HPDE6-E6E7 (cell line): ENCODE data around the gene EPB41L4A.
"Not testable (repeated sequence)": the region's sequence is repeated elsewhere in the genome, so short reads cannot be mapped to it uniquely, and the experiment has no call there.

Experiments
- DNase-seq: peaks from one replicate; pipeline ENCODE4 v3.0.0; 2011; ENCODE audit warnings: missing footprints; ENCODE audit errors: extremely low spot score

EPB41L4A gene

DNA sequence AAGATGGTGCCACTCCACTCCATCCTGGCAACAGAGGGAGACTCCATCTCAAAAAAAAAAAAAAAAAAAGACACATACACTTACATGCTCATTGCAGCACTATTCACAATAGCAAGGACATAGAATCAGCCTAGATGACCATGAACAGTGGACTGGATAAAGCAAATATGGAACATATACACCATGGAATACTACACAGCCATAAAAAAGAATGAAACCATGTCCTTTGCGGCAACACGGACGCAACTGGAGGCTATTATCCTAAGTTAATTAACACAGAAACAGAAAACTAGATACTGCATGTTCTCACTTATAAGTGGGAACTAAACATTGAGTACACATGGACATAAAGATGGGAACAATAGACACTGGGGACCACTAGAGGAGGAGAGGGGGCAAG lies 210.9 kb downstream of the EPB41L4A start:
- DNase-seq = not testable (repeated sequence)

DNA sequence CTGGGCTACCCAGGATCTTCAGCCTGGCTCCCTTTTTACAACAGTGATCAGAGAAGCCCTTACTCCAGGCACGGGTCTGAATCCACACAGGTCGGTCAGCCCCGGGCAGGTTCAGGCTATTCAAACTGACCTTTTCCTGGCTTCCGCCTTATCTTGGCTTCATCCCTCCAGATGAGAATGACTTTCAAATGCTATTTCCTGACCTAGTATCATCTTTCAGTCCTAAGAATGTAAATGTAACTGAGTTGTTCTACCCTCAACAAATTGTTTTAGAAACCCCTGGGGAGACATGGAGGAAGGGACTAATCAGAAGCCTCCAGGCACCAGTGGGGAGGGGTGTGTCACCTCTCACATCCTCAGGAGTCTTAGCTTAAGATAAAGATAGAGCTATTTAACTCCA lies 213.2 kb downstream of the EPB41L4A start:
- no peak for DNase-seq

DNA sequence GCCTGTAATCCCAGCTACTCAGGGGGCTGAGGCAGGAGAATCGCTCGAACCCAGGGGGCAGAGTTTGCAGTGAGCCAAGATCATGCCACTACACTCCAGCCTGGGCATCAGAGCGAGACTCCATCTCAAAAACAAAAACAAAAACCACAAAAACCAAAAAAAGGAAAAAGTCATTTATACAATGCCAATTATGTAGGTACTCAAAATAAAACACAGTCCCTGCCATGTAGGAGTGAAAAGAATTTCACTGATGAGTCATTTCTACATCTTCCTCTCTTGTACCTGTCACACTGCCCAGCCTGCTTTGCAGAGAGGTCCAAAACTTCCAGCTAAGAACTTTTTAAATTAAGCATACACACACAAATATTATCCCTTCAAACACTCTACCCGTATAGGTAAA lies 215.8 kb downstream of the EPB41L4A start:
- DNase-seq = no peak

DNA sequence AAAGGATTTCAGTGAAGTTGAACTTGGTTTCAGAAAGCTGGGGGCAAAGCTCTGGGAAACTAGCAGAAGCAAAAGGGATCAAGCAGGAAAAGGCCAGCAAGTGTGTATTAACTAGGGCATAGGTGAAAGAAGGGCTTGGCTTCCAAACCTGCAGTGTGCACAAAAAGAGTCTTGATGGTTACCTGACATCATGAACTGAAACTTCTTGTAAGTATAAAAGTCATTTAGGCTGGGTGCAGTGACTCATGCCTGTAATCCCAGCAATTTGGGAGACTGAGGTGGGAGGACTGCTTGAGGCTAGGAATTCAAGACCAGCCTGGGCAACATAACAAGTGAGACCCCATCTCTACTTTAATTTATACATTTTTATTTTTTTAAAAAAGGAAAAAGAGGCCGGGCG lies 216.4 kb downstream of the EPB41L4A start:
- no peak for DNase-seq

DNA sequence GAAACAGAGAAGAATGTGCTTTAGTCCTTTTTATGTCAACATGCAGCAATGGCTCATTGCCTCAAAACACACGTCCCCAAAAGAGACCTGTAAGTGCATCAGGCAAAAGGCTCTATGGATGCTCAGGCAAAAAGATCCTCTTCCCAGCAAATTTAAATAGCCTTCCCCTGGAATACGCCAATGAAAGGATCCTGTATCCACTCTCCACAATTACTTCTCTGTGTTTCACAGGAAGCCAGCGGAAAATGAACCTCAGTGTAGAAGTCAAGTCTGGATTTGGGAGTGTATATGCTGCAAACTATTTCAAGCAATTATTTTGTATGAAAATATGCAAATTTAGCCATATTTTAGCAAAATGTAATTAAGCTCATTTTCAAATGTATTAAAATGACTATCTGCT lies 217.9 kb downstream of the EPB41L4A start:
- no peak for DNase-seq

DNA sequence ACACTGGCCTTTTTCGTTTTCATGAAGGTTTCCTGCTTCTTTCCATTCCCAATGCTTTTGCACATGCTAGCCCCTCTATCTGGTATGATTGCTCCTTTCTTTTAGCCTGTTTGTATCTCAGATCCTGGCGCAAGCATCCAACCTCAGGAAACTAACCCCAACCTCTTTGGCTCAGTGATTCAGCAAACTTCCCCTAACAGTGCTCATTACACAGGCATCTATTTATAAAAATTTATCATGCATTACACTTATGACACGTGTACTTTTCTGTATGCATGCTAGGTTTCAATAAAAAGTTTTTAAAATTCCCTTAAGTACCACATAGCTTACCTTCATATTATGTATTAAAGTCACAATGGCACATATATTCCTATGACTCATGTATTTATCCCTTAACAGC lies 218.9 kb downstream of the EPB41L4A start:
- no peak for DNase-seq

DNA sequence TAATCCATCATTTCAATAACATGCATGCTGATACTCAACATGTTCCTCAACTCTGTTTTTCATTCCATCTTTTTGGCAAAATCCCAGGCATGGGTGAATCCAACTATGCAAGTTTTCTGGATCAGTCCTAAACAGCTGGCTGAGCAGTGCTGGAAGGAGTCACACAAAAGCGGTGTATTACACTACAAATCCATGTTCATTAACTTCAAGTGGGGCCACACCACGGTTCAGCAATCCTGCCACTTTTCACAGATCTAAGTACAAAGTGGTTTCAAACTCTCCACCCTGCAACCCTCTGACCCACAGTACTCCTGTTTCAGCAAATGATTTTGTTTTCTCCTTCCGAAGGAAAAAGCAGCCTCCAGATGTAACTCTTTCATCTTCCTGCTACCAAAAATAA lies 222.5 kb downstream of the EPB41L4A start:
- no peak for DNase-seq

DNA sequence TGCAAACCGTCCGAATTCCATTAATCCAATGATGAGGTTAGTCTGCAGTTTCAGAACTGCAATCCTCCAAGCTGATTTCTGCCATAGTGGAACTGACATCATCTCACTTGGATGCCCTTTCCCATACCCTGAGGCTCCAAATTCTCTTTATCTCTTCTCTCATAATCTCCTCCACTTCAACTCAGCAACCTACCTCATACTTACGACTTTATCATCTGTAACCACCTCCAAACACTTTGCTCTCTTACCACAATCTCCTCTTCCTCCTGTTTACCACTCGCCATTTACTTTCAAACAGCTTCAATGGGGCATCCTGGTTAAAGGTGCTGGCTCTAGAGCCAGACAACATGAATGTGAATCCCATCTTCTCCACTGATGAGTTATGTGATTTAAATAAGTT lies 223.2 kb downstream of the EPB41L4A start:
- DNase-seq = no peak

DNA sequence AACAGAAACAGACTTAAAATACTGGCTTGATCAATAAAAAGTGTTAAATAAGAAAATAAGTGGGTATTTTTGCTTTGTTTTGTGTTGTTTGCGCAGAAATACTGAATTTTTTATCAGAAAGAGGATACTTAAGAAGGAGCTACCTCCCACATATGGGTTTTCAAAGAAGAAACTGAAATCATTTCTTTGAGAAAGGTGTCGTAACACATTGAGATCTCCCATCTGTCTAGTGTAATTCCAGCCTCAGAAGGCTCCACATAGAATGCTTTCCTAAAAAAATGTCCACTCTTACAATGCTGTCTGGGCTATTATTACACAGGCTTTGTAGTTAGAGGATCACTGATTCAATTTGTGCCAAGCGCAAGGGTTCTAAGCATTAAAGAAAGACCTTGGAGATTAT lies 226.2 kb downstream of the EPB41L4A start:
- DNase-seq = no peak

DNA sequence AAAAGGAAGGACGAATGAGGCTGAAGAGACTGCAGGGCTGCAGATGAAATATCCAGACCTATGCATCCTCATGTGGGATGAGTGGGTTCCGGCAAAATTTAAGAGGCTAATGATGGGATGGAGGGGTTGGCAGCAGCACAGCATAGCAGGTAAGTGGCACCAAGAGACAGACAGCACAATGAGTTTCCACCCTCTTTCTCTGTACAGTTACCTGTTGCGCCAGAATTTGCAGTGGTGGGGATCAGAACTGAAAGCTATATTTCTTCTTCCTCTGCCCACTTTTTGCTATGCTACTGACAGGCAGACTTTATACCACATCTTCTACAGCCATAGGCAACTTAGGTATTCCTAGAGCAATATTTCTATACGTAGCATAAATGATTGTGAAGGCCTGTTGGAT lies 227.0 kb downstream of the EPB41L4A start:
- DNase-seq = no peak

DNA sequence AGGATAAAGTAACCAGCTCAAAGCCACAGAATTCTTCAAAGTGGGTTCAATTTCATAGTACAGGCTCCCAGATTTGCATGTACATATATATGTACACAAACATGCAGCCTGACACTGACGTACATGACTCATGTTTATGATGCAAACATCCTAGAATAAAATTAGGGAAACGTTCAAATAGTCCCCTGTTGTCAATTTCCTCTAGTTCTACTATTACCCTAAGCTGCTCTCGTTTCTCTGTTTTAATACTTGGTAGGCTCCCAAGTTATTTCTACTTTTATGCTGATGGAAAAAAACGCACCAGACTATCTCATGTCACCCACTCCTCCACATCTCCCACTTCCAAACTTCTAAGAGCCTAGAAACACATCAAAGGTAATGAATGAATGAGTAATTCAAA lies 229.7 kb downstream of the EPB41L4A start:
- DNase-seq = no peak

DNA sequence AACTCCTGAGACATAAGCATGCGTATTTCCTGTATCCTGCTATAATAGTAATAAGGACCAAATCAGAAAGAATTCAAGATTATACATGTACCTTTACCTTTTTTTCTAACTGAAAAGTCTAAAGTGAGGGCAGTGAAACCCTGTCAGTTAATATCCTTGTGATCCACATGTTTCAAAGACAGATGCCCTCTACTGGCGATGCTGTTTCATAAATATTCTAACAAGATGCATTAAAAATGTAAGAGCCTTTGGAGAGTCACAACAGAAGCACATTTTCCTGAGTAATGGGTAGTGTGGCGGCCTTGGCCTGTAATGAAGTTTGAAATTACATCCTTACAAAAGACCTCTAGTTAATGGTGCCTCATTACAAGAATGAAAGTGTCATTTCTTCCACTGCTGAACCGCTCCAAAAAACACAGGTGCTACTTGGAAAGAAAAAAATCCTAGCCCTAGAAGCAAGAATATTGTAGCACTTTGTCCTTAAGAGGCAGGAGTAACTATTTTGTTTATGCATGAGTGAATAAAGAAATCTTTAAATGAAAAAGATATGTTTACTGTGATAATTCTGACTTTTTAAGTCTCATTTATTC lies 232.6 kb downstream of the EPB41L4A start:
- DNase-seq = no peak

DNA sequence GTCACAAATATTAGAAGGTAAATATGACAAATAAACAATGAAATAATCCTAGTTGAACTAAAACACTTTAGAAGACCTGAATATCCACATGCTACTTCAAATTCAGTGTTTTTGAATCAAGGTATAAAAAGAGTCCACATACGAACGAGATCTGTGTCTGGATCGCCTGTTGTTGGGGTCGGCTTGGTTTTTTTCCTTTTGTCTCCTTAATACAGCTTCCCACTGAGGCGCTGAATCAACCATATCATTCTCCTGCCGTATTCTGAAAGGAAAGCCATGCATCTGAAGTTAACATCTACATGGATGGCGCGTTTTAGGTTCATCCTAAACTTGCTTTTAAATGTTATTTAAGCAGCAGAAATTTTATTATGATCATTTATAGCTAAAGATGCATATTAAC lies 235.2 kb downstream of the EPB41L4A start:
- no peak for DNase-seq

DNA sequence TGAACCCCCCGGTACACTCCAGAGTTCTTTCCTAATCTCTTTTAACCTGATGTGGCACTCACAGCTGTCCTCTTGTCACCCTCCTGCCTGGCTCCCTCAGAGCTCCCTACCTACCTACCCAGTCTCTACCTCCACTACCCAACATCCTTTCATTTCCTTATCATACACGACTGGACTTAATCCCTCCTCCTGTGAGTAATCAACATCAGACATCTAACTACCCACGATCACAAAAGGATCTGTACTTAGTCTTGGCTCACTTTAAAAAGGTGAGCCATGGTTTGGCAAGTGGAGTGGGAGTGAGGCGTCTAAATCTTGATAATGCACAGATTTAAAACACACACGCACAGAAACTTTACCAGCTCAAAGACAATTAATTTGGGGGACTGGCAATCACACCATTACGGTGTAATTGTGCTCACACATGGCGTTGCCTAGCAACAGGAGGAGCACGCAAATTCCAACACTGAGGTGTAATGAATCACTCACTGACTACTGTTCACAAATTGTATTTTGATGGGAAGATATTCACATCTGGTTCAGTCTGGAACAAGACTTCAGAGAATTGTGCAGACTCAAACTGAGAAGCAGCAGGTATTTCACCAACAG lies 235.9 kb downstream of the EPB41L4A start:
- peak; percentile 74 for DNase-seq

DNA sequence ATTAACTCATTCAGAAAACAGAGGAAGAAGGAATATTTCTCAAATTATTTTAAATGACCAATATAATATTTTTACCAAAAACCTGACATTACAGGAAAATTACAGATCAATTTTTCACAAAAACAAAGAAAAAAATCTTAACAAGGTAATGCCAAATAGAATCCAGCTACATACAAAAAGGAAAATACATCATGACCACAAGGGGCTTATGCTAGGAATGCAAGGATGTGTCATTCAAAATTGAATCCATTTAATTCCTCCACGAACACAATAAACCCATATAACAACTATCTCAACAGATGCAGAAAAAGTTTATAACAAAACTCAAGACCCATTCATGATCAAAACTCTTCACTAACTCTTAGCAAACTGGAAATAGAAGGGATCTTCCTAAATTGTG lies 239.8 kb downstream of the EPB41L4A start:
- DNase-seq = no peak

DNA sequence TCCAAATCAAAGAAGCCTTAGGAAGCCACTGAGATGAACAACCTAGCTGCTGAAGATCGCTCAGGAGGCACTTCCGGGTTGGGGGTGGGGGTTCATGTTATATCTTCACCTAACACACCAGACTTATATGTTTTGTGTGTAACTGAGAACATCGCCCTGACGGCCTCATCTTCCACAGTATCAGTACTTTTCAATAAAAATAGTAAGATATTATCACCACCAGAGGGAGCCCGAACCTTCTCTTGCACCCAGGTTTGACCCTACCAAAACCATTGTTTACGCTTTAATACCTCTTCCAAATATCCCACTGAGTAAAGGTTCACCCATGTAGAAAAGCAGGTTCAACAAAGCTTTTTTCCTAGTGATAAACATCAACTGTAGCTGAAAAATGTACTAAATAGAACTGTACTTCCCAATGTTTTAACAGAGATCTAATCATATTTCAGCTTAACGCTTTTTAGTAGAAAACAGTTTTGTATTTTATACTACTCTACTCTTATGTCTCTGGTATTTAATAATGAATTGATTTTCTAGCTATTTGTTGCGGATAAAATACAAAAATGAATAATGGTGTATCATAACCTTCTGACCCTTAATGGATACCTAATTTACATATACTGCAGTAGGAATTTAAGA lies 244.0 kb downstream of the EPB41L4A start:
- peak; percentile 35 for DNase-seq

DNA sequence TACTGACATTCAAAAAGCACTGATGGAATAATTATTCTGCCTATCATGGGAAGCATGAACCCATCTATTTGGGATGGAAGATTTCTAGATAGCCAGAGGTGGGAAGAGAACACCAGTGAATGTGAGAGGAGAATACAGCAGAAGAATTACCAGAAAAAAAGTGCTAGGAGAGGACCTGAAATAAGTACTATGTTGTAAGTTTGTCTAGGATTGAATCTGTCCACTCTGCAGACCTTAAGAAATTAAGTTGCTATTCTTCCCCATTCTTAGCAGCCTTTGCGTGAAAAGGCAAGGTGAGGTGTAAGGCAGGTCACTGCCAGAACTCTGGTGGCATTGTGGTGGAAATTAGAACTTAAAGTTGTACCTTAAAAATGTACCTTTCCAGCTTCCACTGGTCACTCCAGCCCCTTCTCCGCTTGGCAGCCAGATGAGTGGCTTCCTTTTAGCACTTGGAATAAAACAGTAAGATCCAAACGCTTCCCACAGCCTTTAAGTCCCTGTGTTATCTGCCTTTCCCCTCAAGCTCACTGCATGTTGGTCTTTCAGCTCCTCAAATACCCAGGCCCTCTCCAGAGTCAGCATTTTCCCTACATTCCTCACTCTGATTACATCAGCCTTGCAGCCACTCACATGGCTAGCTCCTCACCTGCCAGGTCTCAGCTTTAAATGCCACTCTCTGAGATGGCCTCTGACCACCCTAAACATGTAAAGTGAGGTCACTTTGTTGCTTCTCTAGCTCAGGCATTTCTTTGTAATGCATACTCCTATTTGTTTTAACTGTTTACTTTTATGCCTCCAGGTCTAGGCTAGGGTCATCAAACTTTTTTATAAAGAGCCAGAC lies 253.0 kb downstream of the EPB41L4A start:
- no peak for DNase-seq

DNA sequence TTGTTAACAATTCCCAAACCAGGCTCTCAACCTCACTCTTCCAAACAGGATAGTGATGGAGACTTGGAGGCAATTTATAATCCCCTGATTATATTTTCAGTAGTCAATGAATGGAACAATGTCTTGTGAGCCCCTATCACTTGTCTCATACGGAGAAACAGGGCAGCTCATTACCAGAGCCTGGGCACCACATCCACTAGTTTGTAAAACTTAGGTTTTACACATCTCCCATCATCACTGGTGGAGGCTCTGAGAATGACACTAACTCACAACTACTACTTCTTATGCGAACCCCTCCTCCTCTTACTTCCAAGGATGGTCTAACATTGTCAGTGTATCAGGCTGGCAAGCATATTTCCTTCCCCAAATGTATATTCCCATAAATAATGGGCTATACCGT lies 253.7 kb downstream of the EPB41L4A start:
- DNase-seq = no peak

DNA sequence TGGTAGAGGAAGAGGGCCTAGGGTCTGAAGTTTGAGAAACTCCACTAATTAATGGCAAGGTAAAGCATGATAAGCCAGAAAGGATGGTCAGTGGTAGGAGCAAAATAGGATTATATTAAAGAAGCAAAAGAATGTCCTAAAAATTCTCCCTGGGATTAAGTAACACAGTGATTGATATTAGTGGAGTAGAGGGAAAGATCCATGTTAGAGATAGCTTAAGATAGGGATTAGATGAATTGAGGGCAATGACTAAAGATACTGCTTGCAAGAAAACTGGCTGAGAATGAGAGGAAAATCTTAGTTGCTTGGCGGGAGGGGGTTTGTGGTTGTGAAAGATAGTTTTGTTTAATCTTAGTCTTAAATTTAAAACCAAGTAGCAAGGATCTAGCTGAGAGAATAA lies 255.6 kb downstream of the EPB41L4A start:
- no peak for DNase-seq

DNA sequence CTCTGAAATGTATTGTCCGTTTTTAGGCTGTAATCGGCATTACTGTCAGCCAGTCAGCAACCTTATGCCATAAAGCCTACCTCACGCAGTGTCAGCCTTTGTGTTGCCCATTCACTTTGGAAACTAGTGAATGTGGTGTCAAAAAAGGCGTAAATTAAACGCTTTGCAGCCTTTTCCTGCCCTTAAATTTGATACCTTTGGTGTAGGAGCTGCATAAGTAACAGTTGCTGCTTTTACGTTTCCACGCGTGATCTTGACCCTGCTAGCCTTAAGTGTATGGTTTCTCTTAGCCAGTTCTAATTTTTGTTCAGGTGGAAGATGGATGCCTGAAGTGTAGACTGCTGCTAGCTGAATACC lies 257.7 kb downstream of the EPB41L4A start:
- no peak for DNase-seq

DNA sequence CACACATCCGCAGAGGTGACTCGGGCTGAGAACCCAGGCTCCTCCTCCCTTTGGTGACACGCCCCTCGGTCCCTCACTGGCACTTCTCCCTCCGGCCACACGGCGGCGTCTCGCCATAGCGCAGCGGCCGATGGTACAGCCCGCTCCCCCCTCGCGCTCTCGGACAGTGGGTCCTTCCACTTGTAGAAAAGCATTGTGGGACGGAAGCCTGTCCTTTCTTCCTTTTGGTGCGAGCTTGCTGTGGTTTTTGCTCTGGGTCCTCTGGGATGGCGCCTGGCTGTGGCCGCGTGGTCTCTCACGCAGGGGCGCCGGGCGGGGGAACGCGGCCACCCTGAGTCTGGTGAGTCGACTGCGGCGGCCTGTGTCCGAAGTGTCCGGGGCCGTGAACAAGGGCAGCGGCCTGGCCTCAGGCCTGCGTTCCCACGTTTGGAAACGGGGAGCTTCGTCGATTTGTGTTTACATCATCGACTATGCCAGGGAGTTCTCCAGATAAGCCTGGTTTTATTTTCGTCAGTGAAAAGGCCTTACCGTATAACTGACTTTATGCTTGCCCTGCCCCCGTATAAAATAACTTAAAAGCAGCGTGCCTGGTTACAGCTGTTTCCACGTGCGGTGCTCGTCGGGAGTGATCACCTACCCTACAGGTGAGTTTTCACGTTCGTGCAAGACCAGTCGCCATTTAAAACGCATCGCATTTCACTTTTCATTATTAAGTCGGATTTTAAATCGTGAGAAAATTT lies 258.3 kb downstream of the EPB41L4A start:
- DNase-seq = peak; percentile 84

DNA sequence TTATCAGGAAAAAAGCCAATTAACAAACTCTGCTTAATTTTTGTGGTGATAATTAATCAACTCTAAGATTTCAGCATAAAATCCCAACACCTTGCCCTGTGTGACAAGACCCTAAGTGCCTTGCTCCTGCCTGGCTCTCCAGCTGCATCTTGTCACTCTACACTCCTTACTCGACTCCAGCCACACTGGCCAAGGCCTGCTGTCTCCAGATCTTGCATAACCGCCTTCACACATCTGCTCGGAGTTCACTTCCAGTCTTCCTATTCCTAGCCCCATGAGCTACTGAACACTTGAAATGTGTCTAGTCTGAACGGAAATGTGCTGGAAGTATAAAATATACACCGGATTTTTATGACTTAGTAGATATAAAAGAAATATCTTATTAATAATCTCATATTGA lies 259.6 kb downstream of the EPB41L4A start:
- no peak for DNase-seq
